SH-SY5Y (cell line): ENCODE data around the gene BAG1.

ENCODE experiments used
- GATA2 ChIP-seq: IDR thresholded peaks from 2 replicates; pipeline ENCODE4 v1.6.1; 2011; ENCODE audit warnings: mild to moderate bottlenecking, low read depth, low read length
- GATA3 ChIP-seq: IDR thresholded peaks from 2 replicates; pipeline ENCODE4 v1.6.1; 2011; ENCODE audit warnings: low read depth, mild to moderate bottlenecking, low read length, moderate library complexity

GRCh38 chr9:33287087-33287490, 22.6 kb upstream of the BAG1 start:
- TF ChIP-seq GATA2, result no peak
- TF ChIP-seq GATA3, result no peak
